ENCODE results near the gene MFSD11.

DNA sequence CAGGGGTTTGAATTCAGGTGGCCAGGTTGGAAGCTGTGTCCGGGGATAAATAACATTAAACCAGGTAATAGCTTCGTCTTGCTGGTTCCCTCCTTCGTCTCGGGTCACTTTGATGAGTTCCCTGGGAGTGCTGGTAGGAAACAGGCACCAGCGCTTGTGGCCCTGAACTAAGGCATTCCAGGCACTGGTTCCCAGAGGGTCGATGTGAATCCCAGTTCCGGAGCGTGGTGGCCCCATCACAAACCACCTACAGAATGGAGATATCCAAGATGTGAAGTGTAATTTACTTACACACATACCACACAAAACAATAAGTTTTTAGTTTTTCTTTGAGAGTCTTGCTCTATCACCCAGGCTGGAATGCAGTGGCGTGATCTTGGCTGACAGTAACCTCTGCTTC lies 14.1 kb upstream of the MFSD11 start:
- TF ChIP-seq, protein P1, sequence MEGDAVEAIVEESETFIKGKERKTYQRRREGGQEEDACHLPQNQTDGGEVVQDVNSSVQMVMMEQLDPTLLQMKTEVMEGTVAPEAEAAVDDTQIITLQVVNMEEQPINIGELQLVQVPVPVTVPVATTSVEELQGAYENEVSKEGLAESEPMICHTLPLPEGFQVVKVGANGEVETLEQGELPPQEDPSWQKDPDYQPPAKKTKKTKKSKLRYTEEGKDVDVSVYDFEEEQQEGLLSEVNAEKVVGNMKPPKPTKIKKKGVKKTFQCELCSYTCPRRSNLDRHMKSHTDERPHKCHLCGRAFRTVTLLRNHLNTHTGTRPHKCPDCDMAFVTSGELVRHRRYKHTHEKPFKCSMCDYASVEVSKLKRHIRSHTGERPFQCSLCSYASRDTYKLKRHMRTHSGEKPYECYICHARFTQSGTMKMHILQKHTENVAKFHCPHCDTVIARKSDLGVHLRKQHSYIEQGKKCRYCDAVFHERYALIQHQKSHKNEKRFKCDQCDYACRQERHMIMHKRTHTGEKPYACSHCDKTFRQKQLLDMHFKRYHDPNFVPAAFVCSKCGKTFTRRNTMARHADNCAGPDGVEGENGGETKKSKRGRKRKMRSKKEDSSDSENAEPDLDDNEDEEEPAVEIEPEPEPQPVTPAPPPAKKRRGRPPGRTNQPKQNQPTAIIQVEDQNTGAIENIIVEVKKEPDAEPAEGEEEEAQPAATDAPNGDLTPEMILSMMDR (IDR thresholded peaks at IDR 0.05) = no peak
- TF ChIP-seq EP300 (IDR thresholded peaks at IDR 0.05) (no peak), POLR2A (IDR thresholded peaks at IDR 0.05) (no peak), POLR2AphosphoS5 (IDR thresholded peaks at IDR 0.05) (no peak)

All from sigmoid colon (tissue), 4 donors.